ENCODE results near the gene PSME3IP1.

DNA sequence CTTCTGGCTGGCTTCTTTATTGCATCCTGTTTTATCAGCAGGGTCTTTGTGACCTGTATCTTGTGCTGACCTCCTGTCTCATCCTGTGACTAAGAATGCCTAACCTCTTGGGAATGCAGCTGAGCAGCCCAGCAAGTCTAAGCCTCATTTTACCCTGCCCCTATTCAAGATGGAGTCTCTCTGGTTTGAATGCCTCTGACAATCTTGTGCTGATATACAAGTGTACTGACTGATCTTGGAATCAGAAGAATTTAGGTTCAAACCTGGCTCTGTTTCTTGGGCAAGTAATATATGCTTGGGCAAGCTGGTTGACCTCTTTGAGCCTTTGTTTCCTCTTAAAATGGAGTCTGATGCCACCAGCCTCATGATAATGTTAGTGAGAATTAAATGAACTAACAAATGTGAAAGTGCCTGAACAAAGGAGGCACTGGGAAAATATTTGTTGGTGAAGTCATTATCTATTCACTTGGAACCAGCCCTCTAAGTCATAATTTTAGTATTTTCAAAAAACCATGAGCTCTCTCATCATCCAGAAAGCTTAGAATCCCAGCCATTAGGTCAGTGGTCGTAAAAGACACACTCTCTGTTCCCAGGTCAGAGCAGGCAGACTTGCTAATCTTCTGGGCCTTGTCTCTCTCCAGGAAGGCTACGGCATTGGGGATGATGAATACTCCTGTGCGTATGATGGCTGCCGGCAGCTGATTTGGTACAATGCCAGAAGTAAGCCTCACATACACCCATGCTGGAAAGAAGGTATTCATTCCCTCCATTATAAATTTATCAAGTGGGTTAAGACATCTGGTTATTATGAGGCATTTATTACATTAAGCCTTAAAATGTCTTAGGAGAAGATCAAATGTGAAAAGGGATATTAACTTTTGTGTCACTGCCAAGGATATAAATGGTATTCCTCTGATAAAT is 41.1 kb upstream of the PSME3IP1 start:
- TF ChIP-seq, protein P1, sequence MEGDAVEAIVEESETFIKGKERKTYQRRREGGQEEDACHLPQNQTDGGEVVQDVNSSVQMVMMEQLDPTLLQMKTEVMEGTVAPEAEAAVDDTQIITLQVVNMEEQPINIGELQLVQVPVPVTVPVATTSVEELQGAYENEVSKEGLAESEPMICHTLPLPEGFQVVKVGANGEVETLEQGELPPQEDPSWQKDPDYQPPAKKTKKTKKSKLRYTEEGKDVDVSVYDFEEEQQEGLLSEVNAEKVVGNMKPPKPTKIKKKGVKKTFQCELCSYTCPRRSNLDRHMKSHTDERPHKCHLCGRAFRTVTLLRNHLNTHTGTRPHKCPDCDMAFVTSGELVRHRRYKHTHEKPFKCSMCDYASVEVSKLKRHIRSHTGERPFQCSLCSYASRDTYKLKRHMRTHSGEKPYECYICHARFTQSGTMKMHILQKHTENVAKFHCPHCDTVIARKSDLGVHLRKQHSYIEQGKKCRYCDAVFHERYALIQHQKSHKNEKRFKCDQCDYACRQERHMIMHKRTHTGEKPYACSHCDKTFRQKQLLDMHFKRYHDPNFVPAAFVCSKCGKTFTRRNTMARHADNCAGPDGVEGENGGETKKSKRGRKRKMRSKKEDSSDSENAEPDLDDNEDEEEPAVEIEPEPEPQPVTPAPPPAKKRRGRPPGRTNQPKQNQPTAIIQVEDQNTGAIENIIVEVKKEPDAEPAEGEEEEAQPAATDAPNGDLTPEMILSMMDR (optimal IDR thresholded peaks at IDR 0.05 in 1 of 3, IDR thresholded peaks at IDR 0.05 in 1 of 3, conservative IDR thresholded peaks at IDR 0.05 in 1 of 3; ENCODE audit: extremely low read depth in 1 of 3, insufficient read depth in 2 of 3, low read length in 3 of 3) = no peak
- TF ChIP-seq EZH2 (IDR thresholded peaks at IDR 0.05; ENCODE audit: low read length) = no peak
